K562 (cell line): Measurements from ENCODE around the gene TMEM116. TPM values are rescaled to one million over a fixed set of nuclear protein-coding genes. Genes with fewer than 3 reads are reported as not detected.

ENCODE experiments used
- ATAC-seq: fragments of 200-7000 bp; cut with Tn5 transposase; 3 replicates; pipeline ENCODE4 v1.9.1; 2020; ENCODE audit warnings: moderate library complexity
- BruUV-seq: library from RNA; stranded (reverse); fragments of 400-500 nt; replicated peaks from 2 replicates; lab custom pipeline; 2021; lab: Mats Ljungman, UMichigan
- CTCF ChIA-PET: fragments of 300-600 bp; formaldehyde crosslinking; extraction: SDS; loops from one replicate; lab custom pipeline; 2021; ENCODE audit warnings: low intra/inter-chr PET ratio; lab: Yijun Ruan, JAX
- POLR2A ChIA-PET: fragments of 300-600, 350-650 bp; sonication (Branson Sonifier 250); formaldehyde crosslinking; extraction: SDS; loops from one replicate; lab custom pipeline; 2021; ENCODE audit warnings: antibody characterized with exemption, inconsistent platforms; lab: Yijun Ruan, JAX
- DNase-seq, 4 experiments: peaks; one replicate each; pipeline versions ENCODE4 v3.0.0 to v3.0.0-alpha.2; 2011 to 2018; ENCODE audit warnings: low spot score in 3 of 4, mixed read lengths in 3 of 4; ENCODE audit errors: extremely low read depth in 1 of 4
- FAIRE-seq: peaks from 2 replicates; lab custom pipeline; 2011; peaks lifted over from hg19 to GRCh38; lab: Jason Lieb, UNC
- H2AFZ ChIP-seq: 2 replicates; pipeline ENCODE4 v1.6.0; 2011; ENCODE audit warnings: low read depth, low read length, control low read depth, inconsistent platforms
- H3K27ac ChIP-seq: fragments of 200-600 bp; 3 replicates; pipeline ENCODE4 v1.8.0; 2011; ENCODE audit warnings: low read depth, mild to moderate bottlenecking, control low read depth, inconsistent platforms, low read length, moderate library complexity, mixed read lengths; ENCODE audit errors: extremely low read depth
- H3K27me3 ChIP-seq, 2 experiments: fragments of 300-600 bp in 1 of 2; 2 replicates in 1 of 2; 3 replicates in 1 of 2; pipeline versions ENCODE4 v1.6.0 to v1.8.0; 2011; ENCODE audit warnings: inconsistent platforms in 2 of 2, low read length in 2 of 2, mild to moderate bottlenecking in 1 of 2, mixed read lengths in 1 of 2, moderate library complexity in 1 of 2; ENCODE audit not compliant: control insufficient read depth in 2 of 2, insufficient read depth in 2 of 2
- H3K36me3 ChIP-seq: fragments of 300-600 bp; 3 replicates; pipeline ENCODE4 v1.8.0; 2011; ENCODE audit warnings: mild to moderate bottlenecking, low read length, inconsistent platforms; ENCODE audit not compliant: control insufficient read depth, insufficient read depth
- H3K4me1 ChIP-seq, 2 experiments: fragments of 200-600 bp in 1 of 2; replicated peaks in 1 of 2; 2 replicates in 1 of 2; 3 replicates in 1 of 2; pipeline versions ENCODE4 v1.5.1 to v1.8.0; 2011; ENCODE audit warnings: inconsistent platforms in 2 of 2, low read length in 2 of 2, mild to moderate bottlenecking in 1 of 2, mixed read lengths in 1 of 2, moderate library complexity in 1 of 2; ENCODE audit not compliant: control insufficient read depth in 2 of 2, insufficient read depth in 2 of 2
- H3K4me2 ChIP-seq: 2 replicates; pipeline ENCODE4 v1.6.1; 2011; ENCODE audit warnings: low read length, control low read depth, inconsistent platforms, mixed read lengths; ENCODE audit not compliant: insufficient read depth
- H3K4me3 ChIP-seq: fragments of 200-600 bp; sonication (generic), shearing (Covaris generic); 2 replicates; pipeline ENCODE4 v1.5.1; 2016; ENCODE audit warnings: control low read depth, inconsistent platforms
- H3K79me2 ChIP-seq: fragments of 200-600 bp; 3 replicates; pipeline ENCODE4 v1.8.0; 2011; ENCODE audit warnings: low read length, inconsistent platforms; ENCODE audit not compliant: control insufficient read depth, insufficient read depth
- H3K9ac ChIP-seq, 2 experiments: 2 replicates each; pipeline versions ENCODE4 v1.6.0 to v1.6.1; 2011; ENCODE audit warnings: low read depth in 2 of 2, low read length in 2 of 2, control low read depth in 1 of 2, inconsistent platforms in 1 of 2, mild to moderate bottlenecking in 1 of 2, mixed read lengths in 1 of 2; ENCODE audit not compliant: insufficient read depth in 1 of 2
- H3K9me1 ChIP-seq: one replicate; pipeline ENCODE4 v1.6.0; 2011; ENCODE audit warnings: inconsistent platforms, mild to moderate bottlenecking, low read length, moderate library complexity; ENCODE audit not compliant: control insufficient read depth, insufficient read depth
- H3K9me3 ChIP-seq: replicated peaks from 2 replicates; pipeline ENCODE4 v1.5.1; 2011; ENCODE audit warnings: low read depth, low read length, inconsistent platforms; ENCODE audit not compliant: control insufficient read depth, insufficient read depth
- H4K20me1 ChIP-seq: replicated peaks from 2 replicates; pipeline ENCODE4 v1.6.1; 2011; ENCODE audit warnings: low read length, inconsistent platforms, mixed read lengths; ENCODE audit not compliant: control insufficient read depth, insufficient read depth
- ASH1L ChIP-seq: fragments of 450-650 bp; IDR thresholded peaks from 2 replicates; pipeline ENCODE4 v1.6.1; 2018; ENCODE audit warnings: borderline replicate concordance, mild to moderate bottlenecking, low read depth; ENCODE audit not compliant: partially characterized antibody
- FOXM1 ChIP-seq, 2 experiments: fragments of 450-650 bp in 1 of 2; sonication (generic) in 1 of 2; formaldehyde crosslinking in 1 of 2; IDR thresholded peaks; 2 replicates each; pipeline versions ENCODE4 v1.6.1 to v1.9.0; 2017 to 2022; ENCODE audit warnings: low read depth in 2 of 2, mild to moderate bottlenecking in 2 of 2, missing genetic modification reagents in 1 of 2, moderate library complexity in 1 of 2
- TRIM28 ChIP-seq: fragments of 450-650 bp; IDR thresholded peaks from 2 replicates; pipeline ENCODE4 v1.6.1; 2017
- ZBTB7A ChIP-seq: IDR thresholded peaks from 2 replicates; pipeline ENCODE4 v1.6.1; 2011; ENCODE audit warnings: low read depth, mild to moderate bottlenecking, low read length, moderate library complexity, borderline replicate concordance; ENCODE audit not compliant: control insufficient read depth
- ZFP1 ChIP-seq: fragments of 450-650 bp; formaldehyde crosslinking; IDR thresholded peaks from 2 replicates; pipeline ENCODE4 v1.4.0; 2020; ENCODE audit warnings: mild to moderate bottlenecking, mixed read lengths
- ZNF212 ChIP-seq: fragments of 450-650 bp; formaldehyde crosslinking; IDR thresholded peaks from 2 replicates; pipeline ENCODE4 v1.4.0; 2020; ENCODE audit warnings: mild to moderate bottlenecking
- ZNF324 ChIP-seq: fragments of 250-450 bp; sonication (Bioruptor Pico); IDR thresholded peaks from 2 replicates; pipeline ENCODE4 v1.4.0; 2020; ENCODE audit warnings: mild to moderate bottlenecking
- WGBS: fragments of 100-300 bp; shearing (Covaris generic); methylation state at CpG from one replicate; pipeline ENCODE4 v1.1.6; 2016; ENCODE audit warnings: low coverage, mixed read lengths; ENCODE audit not compliant: insufficient coverage; ENCODE audit errors: missing lambda C conversion rate; 5-methylcytosine and 5-hydroxymethylcytosine counted together
- in situ Hi-C: fragments of 300-500 bp; cut with MboI; formaldehyde crosslinking; loops from 4 replicates; pipeline ENCODE4 v1.15.0; 2018; ENCODE audit warnings: inconsistent platforms, mixed read lengths
- intact Hi-C: fragments of 100-400 bp; cut with micrococcal nuclease; formaldehyde crosslinking; loops from 2 replicates; pipeline ENCODE4 v1.14.2; 2022
- polyA plus RNA-seq, 8 experiments: library from polyadenylated mRNA; depleted of rRNA in 4 of 8; stranded (reverse) in 5 of 8; unstranded in 3 of 8; fragments of >200 nt; fragmentation: Nextera tagmentation in 2 of 8; fragmentation: Illumina TruSeq in 1 of 8; extraction: Ambion mirVana in 2 of 8; extraction: Trizol in 1 of 8; gene quantifications; 2 replicates each; pipeline versions ENCODE4 v1.2.1 to v1.2.3, GENCODE V29; 2011 to 2014; ENCODE audit warnings: inconsistent platforms in 1 of 8, missing spikeins in 1 of 8
- total RNA-seq, 7 experiments: library from RNA; depleted of rRNA in 6 of 7; stranded (reverse); fragments of >200 nt in 6 of 7; fragmentation: Illumina TruSeq in 2 of 7; extraction: Trizol in 2 of 7; gene quantifications; 2 replicates each; pipeline versions ENCODE4 v1.2.1 to v1.2.3, GENCODE V29; 2011 to 2021; ENCODE audit warnings: low replicate concordance in 1 of 7
- TF ChIP-seq, protein P1 (sequence below): fragments of 450-650 bp; IDR thresholded peaks from 2 replicates; pipeline ENCODE4 v1.6.1; 2017; ENCODE audit warnings: antibody characterized with exemption, mild to moderate bottlenecking
- TF ChIP-seq, protein P2 (sequence below): fragments of 250-450 bp; sonication (Bioruptor Pico); IDR thresholded peaks from 2 replicates; pipeline ENCODE4 v1.8.0; 2021; ENCODE audit warnings: moderate library complexity, mild to moderate bottlenecking, inconsistent platforms
- TF ChIP-seq, protein P3 (sequence below): sonication (generic); formaldehyde crosslinking; IDR thresholded peaks from 2 replicates; pipeline ENCODE4 v1.4.0; 2020; ENCODE audit warnings: mild to moderate bottlenecking, missing genetic modification reagents
- TF ChIP-seq, protein P4 (sequence below): fragments of 250-450 bp; sonication (Bioruptor Pico); IDR thresholded peaks from 2 replicates; pipeline ENCODE4 v1.4.0; 2020; ENCODE audit warnings: mild to moderate bottlenecking, moderate library complexity

The TMEM116 gene
- total and polyA plus RNA-seq, 9 of the 15 experiments (the other 6 are each of a cell fraction or from before 2014, with no cell fraction given), result 5.2 to 78.6 (median 13.9) TPM

DNA sequence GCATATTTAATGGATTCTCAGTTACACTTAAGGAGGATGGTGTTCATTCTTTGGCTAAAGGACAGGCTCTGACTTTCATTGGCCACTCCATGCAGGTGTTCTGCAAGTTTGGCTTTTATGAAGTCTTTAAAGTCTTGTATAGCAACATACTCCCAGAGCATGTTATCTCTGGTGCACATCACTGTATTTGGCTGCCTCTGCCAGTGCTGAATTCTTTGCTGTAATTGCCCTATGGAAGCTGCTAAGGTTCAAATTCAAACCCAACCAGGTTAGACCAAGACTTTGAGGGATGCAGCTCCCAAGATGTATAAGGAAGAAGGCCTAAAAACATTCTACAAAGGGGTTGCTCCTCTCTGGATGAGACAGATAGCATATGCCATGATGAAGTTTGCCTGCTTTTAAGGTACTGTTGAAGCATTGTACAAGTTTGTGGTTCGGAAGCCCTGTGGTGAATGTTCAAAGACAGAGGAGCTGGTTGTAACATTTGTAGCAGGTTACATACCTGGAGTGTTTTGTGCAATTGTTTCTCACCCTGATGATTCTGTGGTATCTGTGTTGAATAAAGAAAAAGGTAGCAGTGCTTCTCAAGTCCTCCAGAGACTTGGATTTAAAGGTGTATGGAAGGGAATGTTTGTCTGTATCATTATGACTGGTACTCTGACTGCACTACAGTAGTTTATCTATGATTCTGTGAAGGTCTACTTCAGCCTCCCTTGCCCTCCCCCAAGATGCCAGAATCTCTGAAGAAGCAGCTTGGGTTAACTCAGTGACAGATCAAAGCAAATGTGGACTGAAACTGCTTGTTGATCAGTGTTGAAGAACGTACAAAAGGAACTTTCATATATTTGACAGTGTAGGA lies 19.4 kb downstream of the TMEM116 start:
- Histone ChIP-seq H4K20me1 (no peaks in the 10 kb centered on the region), H3K9ac (peak overlapping the region in 1 of 2 experiments; percentile 39; a peak in 2 of 4 replicates), H3K4me2 (peak overlapping the region; percentile 40), H3K4me1 (peaks cover 9 to 27% of the 10 kb centered on the region in 2 experiments; a peak in 3 of 5 replicates), H3K27me3 (no peaks in the 10 kb centered on the region), H3K36me3 (no peaks in the 10 kb centered on the region; the same call in 1 of the 3 replicates), H3K9me1 (peaks cover 3% of the 10 kb centered on the region), H3K27ac (peak overlapping the region; percentile 71), H2AFZ (peak overlapping the region; percentile 67), H3K9me3 (no peaks in the 10 kb centered on the region), H3K79me2 (peaks cover 10% of the 10 kb centered on the region), H3K4me3 (no peak overlapping the region)
- BruUV-seq, result no TSS peak
- FAIRE-seq, result peak; percentile 74
- CTCF ChIA-PET, result no interaction called here
- ATAC-seq, result peak; percentile 71
- in situ Hi-C loops, result no loop called here
- 25% methylated on average over 2 of the region's 2 CpGs for WGBS
- intact Hi-C loops, result loop anchor here (2.0 kb wide), 1 partner anchor 19 kb away; the partner anchor contains the start of genes ERP29 and TMEM116
- POLR2A ChIA-PET, result interaction anchor here (0.6 to 1.9 kb wide), 6 partner anchors 10 to 125 kb away, joined by 3 to 4 read pairs (median 4); no protein-coding TSS in a partner anchor
- DNase-seq, result peak in 1 of 4 experiments; percentile 58
- TF ChIP-seq FOXM1 (IDR thresholded peaks at IDR 0.05; ENCODE audit: low read depth), result no peak
- no peak for TF ChIP-seq FOXM1 (CRISPR knock-in tag; IDR thresholded peaks at IDR 0.05; ENCODE audit: low read depth)
- TF ChIP-seq, protein P1, sequence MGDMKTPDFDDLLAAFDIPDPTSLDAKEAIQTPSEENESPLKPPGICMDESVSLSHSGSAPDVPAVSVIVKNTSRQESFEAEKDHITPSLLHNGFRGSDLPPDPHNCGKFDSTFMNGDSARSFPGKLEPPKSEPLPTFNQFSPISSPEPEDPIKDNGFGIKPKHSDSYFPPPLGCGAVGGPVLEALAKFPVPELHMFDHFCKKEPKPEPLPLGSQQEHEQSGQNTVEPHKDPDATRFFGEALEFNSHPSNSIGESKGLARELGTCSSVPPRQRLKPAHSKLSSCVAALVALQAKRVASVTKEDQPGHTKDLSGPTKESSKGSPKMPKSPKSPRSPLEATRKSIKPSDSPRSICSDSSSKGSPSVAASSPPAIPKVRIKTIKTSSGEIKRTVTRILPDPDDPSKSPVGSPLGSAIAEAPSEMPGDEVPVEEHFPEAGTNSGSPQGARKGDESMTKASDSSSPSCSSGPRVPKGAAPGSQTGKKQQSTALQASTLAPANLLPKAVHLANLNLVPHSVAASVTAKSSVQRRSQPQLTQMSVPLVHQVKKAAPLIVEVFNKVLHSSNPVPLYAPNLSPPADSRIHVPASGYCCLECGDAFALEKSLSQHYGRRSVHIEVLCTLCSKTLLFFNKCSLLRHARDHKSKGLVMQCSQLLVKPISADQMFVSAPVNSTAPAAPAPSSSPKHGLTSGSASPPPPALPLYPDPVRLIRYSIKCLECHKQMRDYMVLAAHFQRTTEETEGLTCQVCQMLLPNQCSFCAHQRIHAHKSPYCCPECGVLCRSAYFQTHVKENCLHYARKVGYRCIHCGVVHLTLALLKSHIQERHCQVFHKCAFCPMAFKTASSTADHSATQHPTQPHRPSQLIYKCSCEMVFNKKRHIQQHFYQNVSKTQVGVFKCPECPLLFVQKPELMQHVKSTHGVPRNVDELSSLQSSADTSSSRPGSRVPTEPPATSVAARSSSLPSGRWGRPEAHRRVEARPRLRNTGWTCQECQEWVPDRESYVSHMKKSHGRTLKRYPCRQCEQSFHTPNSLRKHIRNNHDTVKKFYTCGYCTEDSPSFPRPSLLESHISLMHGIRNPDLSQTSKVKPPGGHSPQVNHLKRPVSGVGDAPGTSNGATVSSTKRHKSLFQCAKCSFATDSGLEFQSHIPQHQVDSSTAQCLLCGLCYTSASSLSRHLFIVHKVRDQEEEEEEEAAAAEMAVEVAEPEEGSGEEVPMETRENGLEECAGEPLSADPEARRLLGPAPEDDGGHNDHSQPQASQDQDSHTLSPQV, result no peak
- TF ChIP-seq ZBTB7A, result no peak
- TF ChIP-seq ZFP1, result no peak
- TF ChIP-seq, protein P2, sequence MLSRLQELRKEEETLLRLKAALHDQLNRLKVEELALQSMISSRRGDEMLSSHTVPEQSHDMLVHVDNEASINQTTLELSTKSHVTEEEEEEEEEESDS (CRISPR knock-in tag), result no peak
- no peak for TF ChIP-seq ZNF212 (CRISPR knock-in tag)
- no peak for TF ChIP-seq TRIM28
- TF ChIP-seq ZNF324 (CRISPR knock-in tag), result no peak
- TF ChIP-seq, protein P3, sequence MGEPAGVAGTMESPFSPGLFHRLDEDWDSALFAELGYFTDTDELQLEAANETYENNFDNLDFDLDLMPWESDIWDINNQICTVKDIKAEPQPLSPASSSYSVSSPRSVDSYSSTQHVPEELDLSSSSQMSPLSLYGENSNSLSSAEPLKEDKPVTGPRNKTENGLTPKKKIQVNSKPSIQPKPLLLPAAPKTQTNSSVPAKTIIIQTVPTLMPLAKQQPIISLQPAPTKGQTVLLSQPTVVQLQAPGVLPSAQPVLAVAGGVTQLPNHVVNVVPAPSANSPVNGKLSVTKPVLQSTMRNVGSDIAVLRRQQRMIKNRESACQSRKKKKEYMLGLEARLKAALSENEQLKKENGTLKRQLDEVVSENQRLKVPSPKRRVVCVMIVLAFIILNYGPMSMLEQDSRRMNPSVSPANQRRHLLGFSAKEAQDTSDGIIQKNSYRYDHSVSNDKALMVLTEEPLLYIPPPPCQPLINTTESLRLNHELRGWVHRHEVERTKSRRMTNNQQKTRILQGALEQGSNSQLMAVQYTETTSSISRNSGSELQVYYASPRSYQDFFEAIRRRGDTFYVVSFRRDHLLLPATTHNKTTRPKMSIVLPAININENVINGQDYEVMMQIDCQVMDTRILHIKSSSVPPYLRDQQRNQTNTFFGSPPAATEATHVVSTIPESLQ (CRISPR knock-in tag), result no peak
- TF ChIP-seq ASH1L, result no peak
- TF ChIP-seq, protein P4, sequence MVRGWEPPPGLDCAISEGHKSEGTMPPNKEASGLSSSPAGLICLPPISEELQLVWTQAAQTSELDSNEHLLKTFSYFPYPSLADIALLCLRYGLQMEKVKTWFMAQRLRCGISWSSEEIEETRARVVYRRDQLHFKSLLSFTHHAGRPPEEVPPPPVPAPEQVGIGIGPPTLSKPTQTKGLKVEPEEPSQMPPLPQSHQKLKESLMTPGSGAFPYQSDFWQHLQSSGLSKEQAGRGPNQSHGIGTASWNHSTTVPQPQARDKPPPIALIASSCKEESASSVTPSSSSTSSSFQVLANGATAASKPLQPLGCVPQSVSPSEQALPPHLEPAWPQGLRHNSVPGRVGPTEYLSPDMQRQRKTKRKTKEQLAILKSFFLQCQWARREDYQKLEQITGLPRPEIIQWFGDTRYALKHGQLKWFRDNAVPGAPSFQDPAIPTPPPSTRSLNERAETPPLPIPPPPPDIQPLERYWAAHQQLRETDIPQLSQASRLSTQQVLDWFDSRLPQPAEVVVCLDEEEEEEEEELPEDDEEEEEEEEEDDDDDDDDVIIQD (CRISPR knock-in tag), result no peak
